HG02852 (cell line): ENCODE data around the gene PGAM4.
"Not testable (repeated sequence)": the region's sequence is repeated elsewhere in the genome, so short reads cannot be mapped to it uniquely, and the experiment has no call there.

Source experiments
- ATAC-seq: cut with Tn5 transposase; IDR thresholded peaks from one replicate; pipeline ENCODE4 v1.9.1; 2021; ENCODE audit warnings: mild to moderate bottlenecking, moderate library complexity; ENCODE audit not compliant: unreplicated experiment

Gene PGAM4

GRCh38 chrX:77969538-77969937 is at the start of gene PGAM4:
Gene PGAM4 (minus strand): TSS chrX:77969638. CDS start chrX:77969638, 0 bp downstream.
- ATAC-seq, result no peak

GRCh38 chrX:78011846-78012245 is 42.4 kb upstream of the PGAM4 start:
- no peak for ATAC-seq

- no peak for ATAC-seq
Measured at GRCh38 chrX:77979870-77980269, 10.4 kb upstream of the PGAM4 start.

- no peak for ATAC-seq
Measured at GRCh38 chrX:77977518-77977917, 8.1 kb upstream of the PGAM4 start.

- ATAC-seq, result no peak
Measured at GRCh38 chrX:77977095-77977494, 7.7 kb upstream of the PGAM4 start.

- ATAC-seq, result no peak
Measured at GRCh38 chrX:77975755-77976154, 6.3 kb upstream of the PGAM4 start.

GRCh38 chrX:77967631-77968030 is 1.8 kb downstream of the PGAM4 start:
- ATAC-seq, result no peak

- no peak for ATAC-seq
Measured at GRCh38 chrX:77966361-77966760, 3.1 kb downstream of the PGAM4 start.

- ATAC-seq, result no peak
Measured at GRCh38 chrX:77962068-77962902, 7.2 kb downstream of the PGAM4 start.

GRCh38 chrX:77961063-77961462 is 8.4 kb downstream of the PGAM4 start:
- no peak for ATAC-seq

GRCh38 chrX:77960567-77960966 is 8.9 kb downstream of the PGAM4 start:
- no peak for ATAC-seq

- ATAC-seq, result no peak
Measured at GRCh38 chrX:77953708-77954107, 15.7 kb downstream of the PGAM4 start.

GRCh38 chrX:77953302-77953701 is 16.1 kb downstream of the PGAM4 start:
- no peak for ATAC-seq

- no peak for ATAC-seq
Measured at GRCh38 chrX:77952173-77952572, 17.3 kb downstream of the PGAM4 start.

GRCh38 chrX:77949840-77950239 is 19.6 kb downstream of the PGAM4 start:
- ATAC-seq, result no peak

- ATAC-seq, result no peak
Measured at GRCh38 chrX:77946571-77946970, 22.9 kb downstream of the PGAM4 start.

GRCh38 chrX:77945910-77946545 is 23.4 kb downstream of the PGAM4 start:
- ATAC-seq, result no peak

GRCh38 chrX:77945031-77945430 is 24.4 kb downstream of the PGAM4 start:
- not testable (repeated sequence) for ATAC-seq

GRCh38 chrX:77938083-77938680 is 31.3 kb downstream of the PGAM4 start:
- no peak for ATAC-seq

- ATAC-seq, result no peak
Measured at GRCh38 chrX:77937291-77937690, 32.1 kb downstream of the PGAM4 start.

GRCh38 chrX:77936299-77936698 is 33.1 kb downstream of the PGAM4 start:
- ATAC-seq, result no peak

- ATAC-seq, result no peak
Measured at GRCh38 chrX:77935886-77936285, 33.6 kb downstream of the PGAM4 start.
